ENCODE measurements around the gene CDK16.

The CDK16 gene

GRCh38 chrX:47239898-47240545, 21.5 kb downstream of the CDK16 start:
- TF ChIP-seq CTCF (IDR thresholded peaks at IDR 0.05; ENCODE audit: unreplicated experiment in 3 of 3): no peak
- Mint-ChIP-seq H3K4me3 (no peak overlapping the region), H3K36me3 (ENCODE audit: low read depth) (peaks cover 62% of the 10 kb centered on the region), H3K4me1 (peaks cover 30% of the 10 kb centered on the region), H3K27me3 (ENCODE audit: low read depth) (no peaks in the 10 kb centered on the region), H3K27ac (no peak overlapping the region), H3K9me3 (no peaks in the 10 kb centered on the region)

- Mint-ChIP-seq H3K4me3 (no peak overlapping the region), H3K4me1 (peaks cover 24% of the 10 kb centered on the region), H3K9me3 (no peaks in the 10 kb centered on the region), H3K27ac (no peak overlapping the region), H3K36me3 (ENCODE audit: low read depth) (peaks cover 61% of the 10 kb centered on the region), H3K27me3 (ENCODE audit: low read depth) (no peaks in the 10 kb centered on the region)
- TF ChIP-seq CTCF (IDR thresholded peaks at IDR 0.05; ENCODE audit: unreplicated experiment in 3 of 3): no peak
Measured at GRCh38 chrX:47240619-47241018, 22.1 kb downstream of the CDK16 start.

GRCh38 chrX:47241201-47242011, 22.9 kb downstream of the CDK16 start:
- Mint-ChIP-seq H3K4me1 (peaks cover 16% of the 10 kb centered on the region), H3K4me3 (no peak overlapping the region), H3K9me3 (no peaks in the 10 kb centered on the region), H3K36me3 (ENCODE audit: low read depth) (peaks cover 69% of the 10 kb centered on the region), H3K27ac (no peak overlapping the region), H3K27me3 (ENCODE audit: low read depth) (no peaks in the 10 kb centered on the region)
- no peak for TF ChIP-seq CTCF (IDR thresholded peaks at IDR 0.05; ENCODE audit: unreplicated experiment in 3 of 3)

- Mint-ChIP-seq H3K27ac (no peak overlapping the region), H3K4me1 (peaks cover 10% of the 10 kb centered on the region), H3K9me3 (no peaks in the 10 kb centered on the region), H3K27me3 (ENCODE audit: low read depth) (no peaks in the 10 kb centered on the region), H3K36me3 (ENCODE audit: low read depth) (peaks cover 75% of the 10 kb centered on the region), H3K4me3 (no peak overlapping the region)
- no peak for TF ChIP-seq CTCF (IDR thresholded peaks at IDR 0.05; ENCODE audit: unreplicated experiment in 3 of 3)
Measured at GRCh38 chrX:47242321-47242720, 23.8 kb downstream of the CDK16 start.

GRCh38 chrX:47243351-47243750, 24.9 kb downstream of the CDK16 start:
- H3K36me3 Mint-ChIP-seq (ENCODE audit: low read depth): peaks cover 80% of the 10 kb centered on the region
- no peaks in the 10 kb centered on the region for H3K27me3 Mint-ChIP-seq (ENCODE audit: low read depth)
- TF ChIP-seq CTCF (IDR thresholded peaks at IDR 0.05; ENCODE audit: unreplicated experiment in 3 of 3): no peak
- no peak overlapping the region for H3K4me3 Mint-ChIP-seq
- H3K9me3 Mint-ChIP-seq: no peaks in the 10 kb centered on the region
- no peak overlapping the region for H3K27ac Mint-ChIP-seq
- peaks cover 5% of the 10 kb centered on the region for H3K4me1 Mint-ChIP-seq

Data from nephron (organoid).